ENCODE measurements around the gene TMEM31.

The TMEM31 gene

DNA sequence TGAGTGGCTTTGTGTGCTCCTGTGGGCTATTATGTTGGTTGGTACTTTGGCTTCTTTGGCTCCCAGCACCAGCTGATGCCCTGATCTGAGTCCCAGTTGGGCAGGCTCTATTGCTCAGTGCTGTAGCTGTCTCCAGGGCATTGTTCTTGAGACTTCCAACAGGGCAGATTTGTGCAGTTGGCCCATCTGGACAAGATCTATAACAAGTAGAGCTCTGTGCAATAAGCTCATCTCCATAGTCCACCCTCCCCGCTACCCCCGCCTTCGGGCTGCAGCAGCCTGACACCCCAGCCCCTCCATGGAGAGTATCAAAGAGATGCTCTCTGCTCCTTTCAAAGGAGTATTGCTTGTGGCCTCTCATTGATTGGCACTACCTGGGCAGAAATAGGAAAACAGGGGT is 5.8 kb upstream of the TMEM31 start:
- TF ChIP-seq TCF12 (IDR thresholded peaks at IDR 0.05; ENCODE audit: low read depth) (no peak), EGR1 (IDR thresholded peaks at IDR 0.05) (no peak), EP300 (IDR thresholded peaks at IDR 0.05; ENCODE audit: borderline replicate concordance) (no peak), ZBTB7A (IDR thresholded peaks at IDR 0.05; ENCODE audit: low read depth) (no peak), MAX (IDR thresholded peaks at IDR 0.05) (no peak), NFIC (IDR thresholded peaks at IDR 0.05) (no peak), CEBPB (IDR thresholded peaks at IDR 0.05) (no peak), TAF1 (IDR thresholded peaks at IDR 0.05; ENCODE audit: low read depth) (no peak), YY1 (IDR thresholded peaks at IDR 0.05; ENCODE audit: low read depth) (no peak), TEAD4 (IDR thresholded peaks at IDR 0.05) (no peak), FOXM1 (IDR thresholded peaks at IDR 0.05; ENCODE audit: borderline replicate concordance, low read depth) (no peak), RAD21 (IDR thresholded peaks at IDR 0.05; ENCODE audit: low read depth) (no peak), CREB1 (IDR thresholded peaks at IDR 0.05; ENCODE audit: low read depth) (no peak)
- TF ChIP-seq, protein P1, sequence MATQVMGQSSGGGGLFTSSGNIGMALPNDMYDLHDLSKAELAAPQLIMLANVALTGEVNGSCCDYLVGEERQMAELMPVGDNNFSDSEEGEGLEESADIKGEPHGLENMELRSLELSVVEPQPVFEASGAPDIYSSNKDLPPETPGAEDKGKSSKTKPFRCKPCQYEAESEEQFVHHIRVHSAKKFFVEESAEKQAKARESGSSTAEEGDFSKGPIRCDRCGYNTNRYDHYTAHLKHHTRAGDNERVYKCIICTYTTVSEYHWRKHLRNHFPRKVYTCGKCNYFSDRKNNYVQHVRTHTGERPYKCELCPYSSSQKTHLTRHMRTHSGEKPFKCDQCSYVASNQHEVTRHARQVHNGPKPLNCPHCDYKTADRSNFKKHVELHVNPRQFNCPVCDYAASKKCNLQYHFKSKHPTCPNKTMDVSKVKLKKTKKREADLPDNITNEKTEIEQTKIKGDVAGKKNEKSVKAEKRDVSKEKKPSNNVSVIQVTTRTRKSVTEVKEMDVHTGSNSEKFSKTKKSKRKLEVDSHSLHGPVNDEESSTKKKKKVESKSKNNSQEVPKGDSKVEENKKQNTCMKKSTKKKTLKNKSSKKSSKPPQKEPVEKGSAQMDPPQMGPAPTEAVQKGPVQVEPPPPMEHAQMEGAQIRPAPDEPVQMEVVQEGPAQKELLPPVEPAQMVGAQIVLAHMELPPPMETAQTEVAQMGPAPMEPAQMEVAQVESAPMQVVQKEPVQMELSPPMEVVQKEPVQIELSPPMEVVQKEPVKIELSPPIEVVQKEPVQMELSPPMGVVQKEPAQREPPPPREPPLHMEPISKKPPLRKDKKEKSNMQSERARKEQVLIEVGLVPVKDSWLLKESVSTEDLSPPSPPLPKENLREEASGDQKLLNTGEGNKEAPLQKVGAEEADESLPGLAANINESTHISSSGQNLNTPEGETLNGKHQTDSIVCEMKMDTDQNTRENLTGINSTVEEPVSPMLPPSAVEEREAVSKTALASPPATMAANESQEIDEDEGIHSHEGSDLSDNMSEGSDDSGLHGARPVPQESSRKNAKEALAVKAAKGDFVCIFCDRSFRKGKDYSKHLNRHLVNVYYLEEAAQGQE (IDR thresholded peaks at IDR 0.05; ENCODE audit: low read depth): no peak
- TF ChIP-seq, protein P2, sequence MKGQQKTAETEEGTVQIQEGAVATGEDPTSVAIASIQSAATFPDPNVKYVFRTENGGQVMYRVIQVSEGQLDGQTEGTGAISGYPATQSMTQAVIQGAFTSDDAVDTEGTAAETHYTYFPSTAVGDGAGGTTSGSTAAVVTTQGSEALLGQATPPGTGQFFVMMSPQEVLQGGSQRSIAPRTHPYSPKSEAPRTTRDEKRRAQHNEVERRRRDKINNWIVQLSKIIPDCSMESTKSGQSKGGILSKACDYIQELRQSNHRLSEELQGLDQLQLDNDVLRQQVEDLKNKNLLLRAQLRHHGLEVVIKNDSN (IDR thresholded peaks at IDR 0.05): no peak

DNA sequence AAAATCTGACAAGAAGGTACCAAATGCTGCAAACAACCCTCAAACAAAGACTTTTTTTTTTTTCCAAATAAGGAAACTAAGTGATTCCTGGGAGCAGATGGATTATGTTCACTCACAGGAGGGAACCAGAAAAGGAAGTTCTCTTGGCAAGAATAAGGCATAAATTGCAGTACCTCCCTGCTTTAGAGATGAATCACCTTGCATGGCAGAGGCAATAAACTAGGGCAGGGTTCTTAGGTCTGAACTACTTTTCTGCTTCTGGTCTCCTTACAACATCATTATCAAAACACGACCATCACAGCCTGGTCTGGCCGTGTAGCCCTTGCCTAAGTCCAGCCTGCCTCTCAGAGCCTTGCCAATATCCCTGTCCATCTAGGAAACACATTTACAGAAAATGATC is 6.3 kb downstream of the TMEM31 start:
- TF ChIP-seq, protein P1 (IDR thresholded peaks at IDR 0.05; ENCODE audit: low read depth): no peak
- TF ChIP-seq CREB1 (IDR thresholded peaks at IDR 0.05; ENCODE audit: low read depth): no peak

DNA sequence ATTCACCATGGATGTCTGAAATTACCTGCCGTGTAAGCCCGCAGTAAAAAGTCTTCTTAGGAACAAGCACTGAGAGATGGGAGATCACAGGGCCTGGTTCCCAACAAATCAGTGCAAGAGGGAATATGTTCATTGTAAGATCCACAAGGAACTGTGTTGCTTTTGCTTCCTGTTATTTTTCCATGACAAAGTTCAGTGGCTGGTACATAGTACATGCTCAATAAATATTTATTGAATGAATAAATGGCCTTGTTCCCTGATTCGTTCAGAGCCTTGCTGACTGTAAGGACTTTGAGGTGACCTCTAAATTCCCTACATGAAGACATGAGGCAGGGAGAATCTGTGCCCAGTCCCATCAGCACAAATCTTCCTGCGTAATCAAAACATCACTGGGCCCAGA is 7.4 kb downstream of the TMEM31 start:
- TF ChIP-seq MAX (IDR thresholded peaks at IDR 0.05) (no peak), FOXM1 (IDR thresholded peaks at IDR 0.05; ENCODE audit: borderline replicate concordance, low read depth) (no peak), YY1 (IDR thresholded peaks at IDR 0.05; ENCODE audit: low read depth) (no peak), EP300 (IDR thresholded peaks at IDR 0.05; ENCODE audit: borderline replicate concordance) (no peak), EGR1 (IDR thresholded peaks at IDR 0.05) (no peak), TEAD4 (IDR thresholded peaks at IDR 0.05) (no peak), ZBTB7A (IDR thresholded peaks at IDR 0.05; ENCODE audit: low read depth) (no peak), TCF12 (IDR thresholded peaks at IDR 0.05; ENCODE audit: low read depth) (no peak), CREB1 (IDR thresholded peaks at IDR 0.05; ENCODE audit: low read depth) (no peak), TAF1 (IDR thresholded peaks at IDR 0.05; ENCODE audit: low read depth) (no peak), NFIC (IDR thresholded peaks at IDR 0.05) (no peak), CEBPB (IDR thresholded peaks at IDR 0.05) (no peak), RAD21 (IDR thresholded peaks at IDR 0.05; ENCODE audit: low read depth) (no peak)
- TF ChIP-seq, protein P1 (IDR thresholded peaks at IDR 0.05; ENCODE audit: low read depth): no peak
- TF ChIP-seq, protein P2 (IDR thresholded peaks at IDR 0.05): no peak

DNA sequence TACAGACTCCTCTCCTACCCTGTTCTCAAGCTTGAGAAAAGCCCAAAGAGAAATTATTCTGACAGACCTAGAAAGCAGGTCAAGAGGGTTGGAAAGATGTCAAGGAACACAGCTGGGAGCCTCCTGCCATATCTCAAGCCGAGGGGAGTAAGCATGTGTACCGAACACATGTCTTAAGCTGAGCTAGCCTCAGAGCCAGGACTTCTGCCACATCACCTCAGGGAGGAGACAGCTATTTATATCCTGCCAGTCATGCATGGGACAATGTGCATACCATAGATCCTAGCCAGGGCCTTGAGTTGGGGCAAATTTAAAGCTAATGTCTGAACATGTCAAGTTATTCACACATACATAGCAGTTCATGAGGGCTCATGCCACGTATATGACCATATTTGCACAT is 11.8 kb downstream of the TMEM31 start:
- TF ChIP-seq TAF1 (IDR thresholded peaks at IDR 0.05; ENCODE audit: low read depth) (no peak), EGR1 (IDR thresholded peaks at IDR 0.05) (no peak), CEBPB (IDR thresholded peaks at IDR 0.05) (no peak), TCF12 (IDR thresholded peaks at IDR 0.05; ENCODE audit: low read depth) (no peak), TEAD4 (IDR thresholded peaks at IDR 0.05) (no peak), YY1 (IDR thresholded peaks at IDR 0.05; ENCODE audit: low read depth) (no peak), MAX (IDR thresholded peaks at IDR 0.05) (no peak), ZBTB7A (IDR thresholded peaks at IDR 0.05; ENCODE audit: low read depth) (no peak), NFIC (IDR thresholded peaks at IDR 0.05) (no peak), FOXM1 (IDR thresholded peaks at IDR 0.05; ENCODE audit: borderline replicate concordance, low read depth) (no peak), RAD21 (IDR thresholded peaks at IDR 0.05; ENCODE audit: low read depth) (no peak), CREB1 (IDR thresholded peaks at IDR 0.05; ENCODE audit: low read depth) (no peak), EP300 (IDR thresholded peaks at IDR 0.05; ENCODE audit: borderline replicate concordance) (no peak)
- TF ChIP-seq, protein P2 (IDR thresholded peaks at IDR 0.05): no peak
- TF ChIP-seq, protein P1 (IDR thresholded peaks at IDR 0.05; ENCODE audit: low read depth): no peak

Data from Ishikawa (cell line).